Smooth muscle cell of the brain vasculature (primary cell): ENCODE data around the gene NOSTRIN.
"Not testable (repeated sequence)": the region's sequence is repeated elsewhere in the genome, so short reads cannot be mapped to it uniquely, and the experiment has no call there.

Source experiments
- DNase-seq: peaks from one replicate; pipeline ENCODE4 v3.0.0-alpha.2; 2012; ENCODE audit warnings: low read depth, low spot score

The NOSTRIN gene

GRCh38 chr2:168874368-168875054 lies 72.1 kb downstream of the NOSTRIN start:
- DNase-seq: no peak

GRCh38 chr2:168882163-168882562 lies 79.7 kb downstream of the NOSTRIN start:
- not testable (repeated sequence) for DNase-seq

GRCh38 chr2:168884975-168885374 lies 82.5 kb downstream of the NOSTRIN start:
- DNase-seq: no peak

GRCh38 chr2:168889635-168890005 lies 87.2 kb downstream of the NOSTRIN start:
- no peak for DNase-seq

- peak; percentile 71 for DNase-seq
Measured at GRCh38 chr2:168890006-168890782, 87.8 kb downstream of the NOSTRIN start, which contains the start of gene SPC25. TSS of gene SPC25 (minus strand) at chr2:168890430. CDS start at chr2:168889519, 911 bp downstream.

GRCh38 chr2:168892327-168892726 lies 89.9 kb downstream of the NOSTRIN start:
- DNase-seq: no peak

GRCh38 chr2:168894101-168894500 lies 91.7 kb downstream of the NOSTRIN start:
- no peak for DNase-seq

- no peak for DNase-seq
Measured at GRCh38 chr2:168894720-168895119, 92.3 kb downstream of the NOSTRIN start.

GRCh38 chr2:168895771-168896170 lies 93.3 kb downstream of the NOSTRIN start:
- DNase-seq: no peak

GRCh38 chr2:168896783-168897182 lies 94.3 kb downstream of the NOSTRIN start:
- DNase-seq: no peak

GRCh38 chr2:168897449-168897848 lies 95.0 kb downstream of the NOSTRIN start:
- DNase-seq: no peak

- no peak for DNase-seq
Measured at GRCh38 chr2:168901003-168901402, 98.6 kb downstream of the NOSTRIN start, which contains the start of gene G6PC2. TSS of gene G6PC2 (plus strand) at chr2:168901291. CDS start at chr2:168901332, 41 bp downstream.

- DNase-seq: no peak
Measured at GRCh38 chr2:168903888-168904287, 101.5 kb downstream of the NOSTRIN start.

- no peak for DNase-seq
Measured at GRCh38 chr2:168904358-168904757, 101.9 kb downstream of the NOSTRIN start.

- DNase-seq: no peak
Measured at GRCh38 chr2:168907940-168908662, 105.7 kb downstream of the NOSTRIN start.

GRCh38 chr2:168910330-168910729 lies 107.9 kb downstream of the NOSTRIN start:
- DNase-seq: no peak

- DNase-seq: no peak
Measured at GRCh38 chr2:168912466-168912865, 110.0 kb downstream of the NOSTRIN start.

GRCh38 chr2:168912901-168913369 lies 110.5 kb downstream of the NOSTRIN start:
- DNase-seq: no peak

- no peak for DNase-seq
Measured at GRCh38 chr2:168913495-168913894, 111.1 kb downstream of the NOSTRIN start.
